Hematopoietic multipotent progenitor cell treated with erythropoietin and hydrocortisone succinate and interleukin-3 and kit ligand, for 15 days (in vitro differentiated cells): ENCODE data around the gene CGREF1.

Source experiments
- DNase-seq: peaks from one replicate; pipeline ENCODE4 v3.0.0-alpha.2; 2015; ENCODE audit warnings: low spot score

CGREF1 gene

DNA sequence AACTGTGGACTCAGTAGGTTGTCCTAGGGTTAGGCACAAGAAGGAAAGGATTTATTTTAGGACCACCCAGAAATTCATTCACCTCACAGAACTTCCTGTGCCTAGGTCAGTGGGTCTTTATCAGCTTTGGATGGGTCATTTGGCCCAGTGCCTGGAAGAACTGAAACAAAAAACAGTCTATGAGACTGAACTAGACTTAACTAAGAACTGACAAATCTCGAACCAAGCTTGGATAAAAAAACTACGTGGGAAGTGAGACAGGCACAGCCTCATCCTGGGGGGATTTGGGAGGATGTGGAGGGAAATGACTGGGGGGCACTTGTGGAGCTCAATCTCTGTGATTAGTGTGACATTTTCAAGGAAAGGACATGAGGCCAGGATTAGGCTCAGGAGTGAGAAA lies 45.1 kb downstream of the CGREF1 start:
- DNase-seq, result no peak

DNA sequence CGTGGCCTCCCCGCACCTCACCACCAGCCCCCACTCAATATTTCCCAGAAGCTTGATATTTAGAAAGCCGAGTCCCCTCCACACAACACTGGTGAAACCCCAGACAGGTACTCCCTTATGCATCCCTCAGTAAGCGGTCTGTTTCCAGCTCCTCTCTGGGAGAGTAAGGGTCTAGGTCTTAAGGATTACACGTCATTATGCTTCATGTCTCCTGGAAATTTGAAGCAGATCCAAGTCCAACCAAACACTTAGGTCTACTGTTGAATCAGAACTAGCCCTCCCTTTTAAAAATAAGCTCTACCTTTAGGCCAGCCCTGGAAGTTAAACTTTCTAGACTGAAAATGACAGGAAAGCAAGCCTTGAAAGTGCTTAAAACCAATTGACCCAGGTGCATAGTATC lies 46.0 kb downstream of the CGREF1 start:
- no peak for DNase-seq

DNA sequence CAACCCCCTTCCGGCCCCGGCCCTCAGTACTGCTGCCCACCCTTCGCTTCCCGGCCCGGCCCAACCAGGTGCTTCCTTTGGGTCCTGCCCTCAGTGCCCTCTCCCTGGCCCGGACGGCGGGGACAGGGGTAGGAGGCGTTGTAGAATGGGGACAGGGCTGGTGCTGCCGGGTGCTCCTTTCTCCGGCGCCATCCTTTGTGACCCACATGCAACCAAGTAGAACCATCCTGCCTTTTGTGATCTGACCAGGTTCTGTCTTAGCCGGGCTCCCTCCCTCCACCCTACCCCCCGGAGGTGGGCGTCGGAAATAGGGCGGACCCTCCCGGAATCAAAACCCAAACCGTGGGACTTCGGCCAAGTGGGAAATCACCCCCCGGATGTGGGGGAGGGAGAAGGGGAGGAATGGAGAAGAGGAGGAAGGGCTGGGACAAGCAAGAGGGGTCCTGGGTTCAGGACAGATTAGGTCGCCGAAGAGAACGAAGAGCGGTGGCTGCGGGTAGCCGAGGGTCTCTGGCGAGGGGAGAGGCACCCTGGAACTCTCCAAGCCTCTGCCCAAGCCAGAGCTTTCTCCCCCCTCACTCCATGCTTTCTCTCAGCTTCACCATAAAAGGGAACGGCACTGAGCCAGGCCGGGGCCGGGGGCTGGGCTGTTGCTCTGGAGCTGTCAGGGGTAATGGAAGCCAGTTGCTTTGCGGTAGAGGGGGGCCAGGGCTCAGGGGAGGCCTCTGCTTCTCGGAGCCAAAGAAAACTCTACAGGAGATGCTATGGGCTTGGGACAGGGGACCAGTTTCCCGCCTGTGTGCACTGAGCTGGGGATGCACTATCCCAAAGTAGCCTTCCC lies 46.7 kb downstream of the CGREF1 start:
- no peak for DNase-seq

DNA sequence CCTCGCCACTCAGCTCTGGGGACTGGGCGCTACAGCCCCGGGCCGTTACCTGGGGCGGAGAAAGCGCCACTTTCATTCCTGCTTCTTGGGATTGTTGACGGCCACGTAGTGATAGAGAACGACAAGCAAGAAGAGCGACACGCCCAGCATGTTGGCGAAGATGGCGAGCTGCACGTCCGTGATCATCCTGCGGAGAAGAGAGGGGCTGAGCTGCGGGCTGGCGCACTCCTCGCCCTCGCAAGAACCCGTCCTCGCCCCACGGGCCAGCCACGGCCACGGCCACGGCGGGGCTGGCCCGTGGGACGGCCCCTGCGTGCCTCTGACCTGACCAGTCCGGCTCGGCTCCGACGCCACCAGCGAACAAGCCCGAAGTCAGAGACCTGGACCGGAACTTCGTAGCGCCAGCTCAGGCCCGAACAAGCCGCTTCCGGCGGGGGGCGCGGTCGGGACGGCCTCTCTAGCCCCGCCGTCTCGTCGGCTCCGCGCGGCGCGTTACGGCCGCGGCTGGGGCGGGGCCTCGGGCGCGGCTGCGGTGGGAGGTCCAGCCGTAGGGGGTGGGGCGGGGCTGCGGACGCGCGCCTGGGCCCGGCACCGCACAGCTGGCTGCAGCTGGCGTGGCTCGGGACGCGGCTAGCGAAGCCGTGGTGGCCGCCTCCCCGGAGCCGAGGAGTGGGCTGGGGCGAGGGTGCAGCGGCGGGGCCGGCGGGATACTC lies 47.5 kb downstream of the CGREF1 start, which contains the start of gene OST4:
OST4 (minus strand) TSS at position 378 of the 713 bp plus-strand sequence.
- peak; percentile 92 for DNase-seq

DNA sequence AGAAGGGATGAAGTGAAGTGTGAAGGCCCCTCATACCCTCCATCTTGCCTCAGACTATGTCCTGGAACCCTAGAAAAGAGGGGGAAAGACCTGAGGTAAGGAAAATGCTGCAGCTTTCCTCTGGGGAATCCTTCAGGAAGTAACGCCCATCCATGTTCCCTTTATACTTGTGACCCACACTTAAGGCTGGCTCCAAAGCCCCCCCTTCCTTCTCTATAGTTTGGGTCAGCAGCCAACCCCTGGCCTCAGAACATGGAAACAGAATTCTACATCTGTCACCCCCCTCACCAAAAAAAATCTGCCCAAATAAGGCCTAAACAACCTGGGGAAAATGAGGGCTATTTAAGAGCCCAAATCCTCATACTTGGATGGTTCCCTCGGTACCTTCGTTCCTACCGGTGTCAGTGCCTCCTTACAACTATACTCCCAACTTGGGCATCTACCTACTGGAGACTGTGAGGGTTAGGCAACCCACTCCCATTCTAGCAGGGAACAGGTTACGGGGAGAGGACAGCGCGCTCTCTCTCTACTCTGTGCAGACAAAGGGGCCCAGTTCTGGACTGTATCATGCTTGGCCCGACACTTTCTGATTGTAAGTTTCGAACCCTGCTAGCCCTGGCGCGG lies 48.2 kb downstream of the CGREF1 start:
- DNase-seq, result no peak

DNA sequence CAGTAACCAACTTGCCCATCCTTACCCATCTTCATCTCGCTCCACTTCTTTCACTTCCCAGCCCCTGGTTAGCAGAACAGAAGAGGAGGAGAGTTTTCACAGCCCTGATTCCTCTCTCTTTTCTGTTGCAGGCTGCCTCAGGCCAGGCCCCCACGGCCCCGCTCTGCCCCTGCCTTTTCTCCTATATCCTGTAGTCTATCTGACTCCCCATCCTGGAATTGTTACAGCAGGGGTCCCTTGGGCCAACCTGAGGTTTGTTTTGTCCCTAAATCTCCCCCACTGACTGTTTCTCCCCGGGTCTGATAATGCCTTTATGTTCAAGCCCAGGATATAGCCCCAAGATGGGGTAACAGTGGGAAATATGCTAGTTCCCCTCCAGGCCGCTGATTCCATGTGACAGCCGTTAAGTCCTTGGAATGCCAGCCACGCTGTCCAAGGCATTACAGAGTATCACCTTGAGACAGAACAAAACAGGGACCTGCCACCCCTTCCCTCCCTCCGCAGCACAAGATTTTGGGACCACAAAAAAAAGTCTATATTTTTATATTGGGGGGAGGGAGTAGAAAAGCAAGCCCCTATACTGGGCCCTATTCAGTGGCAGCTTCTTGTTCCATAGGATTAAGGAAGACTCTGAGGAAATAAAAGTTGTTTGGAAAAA lies 48.8 kb downstream of the CGREF1 start:
- DNase-seq, result no peak

DNA sequence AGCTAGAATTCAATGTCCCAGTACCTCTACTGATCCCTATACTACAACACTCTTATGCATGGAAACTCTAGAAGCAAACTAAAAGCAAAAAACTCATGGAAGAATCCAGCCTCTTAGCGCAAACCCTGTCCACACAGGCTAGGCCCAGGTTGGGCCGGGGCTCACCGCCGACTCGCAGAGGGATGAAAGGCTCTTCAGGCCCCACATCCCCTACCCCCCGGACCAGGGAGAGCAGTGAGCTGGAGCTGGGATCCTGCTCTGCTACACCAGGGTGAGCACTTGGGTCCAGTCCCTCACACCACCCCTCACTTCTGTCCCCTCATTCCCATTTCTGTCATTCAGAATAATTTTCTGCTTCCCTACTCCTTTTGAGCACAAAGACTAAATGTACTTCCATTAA lies 49.5 kb downstream of the CGREF1 start:
- no peak for DNase-seq

DNA sequence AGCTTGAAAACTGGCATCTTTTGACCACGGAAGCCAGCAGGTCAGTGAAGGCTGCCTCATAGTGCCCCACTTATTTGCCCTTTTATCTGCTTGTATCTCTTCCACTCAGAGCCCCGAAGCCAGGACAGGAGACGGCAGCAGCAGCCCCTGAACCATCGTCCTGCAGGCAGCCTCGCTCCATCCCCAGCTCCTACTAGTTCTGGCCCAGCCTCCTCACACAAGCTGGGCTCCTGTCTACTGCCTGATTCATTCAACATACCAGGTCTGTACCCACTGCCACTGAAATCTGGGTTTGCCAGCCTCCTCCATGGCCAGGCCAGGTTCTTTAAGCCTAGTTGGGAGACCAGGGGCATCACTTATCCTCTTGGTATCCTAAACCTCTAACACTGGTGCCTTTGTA lies 51.5 kb downstream of the CGREF1 start:
- DNase-seq, result no peak

DNA sequence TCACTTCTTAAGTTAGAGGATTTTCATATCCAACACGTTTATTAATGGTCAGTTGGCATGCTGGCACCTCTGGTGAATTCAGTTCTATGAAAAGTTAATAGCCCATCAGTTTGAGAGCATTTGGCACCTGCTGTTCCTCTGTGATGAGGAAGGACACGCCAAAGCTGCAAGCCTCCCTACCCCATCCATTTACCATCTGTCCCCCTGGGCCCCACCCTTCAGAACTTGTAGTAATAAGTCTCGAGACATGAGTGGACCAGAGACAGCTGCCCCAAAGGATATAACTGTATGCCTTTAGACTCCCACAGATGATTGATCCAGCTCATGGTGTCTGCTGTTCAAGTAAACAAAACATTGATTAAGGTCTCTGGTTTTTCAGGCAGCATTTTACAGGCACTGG lies 53.8 kb downstream of the CGREF1 start:
- DNase-seq, result no peak

DNA sequence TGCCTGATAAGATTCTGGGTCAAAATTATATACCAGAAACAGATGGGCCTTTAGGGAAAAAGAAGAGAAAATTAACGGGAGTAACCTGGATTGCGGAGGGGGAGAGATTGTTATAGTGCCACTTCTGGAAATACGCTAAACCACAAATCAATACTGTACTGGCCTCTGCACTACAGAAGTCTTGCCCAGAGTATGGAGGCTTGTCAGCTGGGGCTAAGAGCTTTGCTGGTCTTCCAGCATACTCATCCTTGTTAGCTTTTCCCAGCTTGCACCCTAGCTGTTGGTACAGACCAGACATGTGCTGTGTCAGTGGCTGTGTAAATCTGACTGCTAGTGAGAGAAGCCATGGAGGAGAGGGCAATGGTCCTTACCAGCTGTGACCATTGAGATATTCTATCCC lies 58.6 kb downstream of the CGREF1 start:
- DNase-seq, result no peak

DNA sequence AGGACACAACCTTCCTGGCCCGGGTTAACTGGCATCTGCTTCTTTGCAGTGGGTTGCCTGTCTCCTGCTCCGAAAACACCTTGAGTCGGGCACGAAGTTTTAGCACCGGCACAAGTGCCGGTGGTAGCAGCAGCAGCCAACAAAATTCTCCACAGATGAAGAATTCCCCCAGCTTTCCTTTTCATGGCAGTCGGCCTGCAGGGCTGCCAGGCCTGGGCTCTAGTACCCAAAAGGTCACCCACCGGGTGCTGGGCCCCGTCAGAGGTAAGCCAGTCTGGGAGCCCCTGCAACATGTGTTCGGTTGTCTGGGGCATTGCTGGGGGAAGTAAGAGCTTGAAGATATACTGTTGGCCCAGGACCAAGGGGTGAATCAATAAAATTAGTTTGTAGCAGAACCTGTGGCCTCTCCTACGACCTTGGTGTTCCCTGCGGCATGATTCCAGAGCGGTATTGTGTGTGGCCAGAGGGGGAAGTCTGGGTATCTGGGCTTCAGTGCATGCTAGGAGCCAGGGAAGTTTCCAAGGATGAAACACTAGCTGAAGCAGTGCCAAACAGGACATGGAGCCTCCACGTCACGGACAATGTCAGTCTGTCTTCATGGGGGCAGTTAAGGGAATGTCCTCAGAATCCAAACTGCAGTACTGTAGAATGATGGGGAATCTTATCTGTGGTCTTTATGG lies 59.6 kb downstream of the CGREF1 start:
- no peak for DNase-seq

DNA sequence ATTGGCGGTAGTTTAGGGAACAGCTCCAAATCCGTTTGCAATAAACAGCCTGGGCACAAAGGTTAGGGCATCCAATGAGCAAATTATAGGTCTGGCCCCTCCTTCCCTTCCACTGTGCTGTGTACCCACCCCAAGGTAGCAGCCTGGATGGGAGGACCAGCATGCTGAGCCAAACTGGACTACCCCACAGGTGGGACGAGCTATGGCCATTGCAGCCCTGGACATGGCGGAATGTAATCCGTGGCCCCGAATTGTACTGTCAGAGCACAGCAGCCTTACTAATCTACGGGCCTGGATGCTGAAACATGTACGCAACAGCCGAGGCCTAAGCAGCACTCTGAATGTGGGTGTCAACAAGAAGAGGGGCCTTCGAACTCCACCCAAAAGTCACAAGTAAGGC lies 60.7 kb downstream of the CGREF1 start:
- no peak for DNase-seq

DNA sequence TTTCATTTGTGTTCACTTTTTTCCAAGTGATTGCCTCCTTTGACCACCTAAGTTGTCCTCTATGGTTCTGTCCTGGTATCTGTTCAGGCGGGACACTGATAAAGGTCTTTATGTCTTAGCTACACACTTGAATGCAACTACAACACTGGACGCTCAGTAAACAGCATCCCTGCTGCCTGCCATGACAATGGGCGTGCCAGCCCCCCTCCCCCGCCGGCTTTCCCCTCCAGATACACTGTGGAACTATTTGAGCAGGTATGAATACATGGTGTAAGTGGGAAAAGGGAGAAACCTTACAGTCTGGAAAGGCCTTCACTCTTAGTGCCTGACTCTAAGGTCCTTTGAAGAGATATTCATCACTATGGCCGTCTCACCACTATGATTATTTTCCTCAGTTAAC lies 61.7 kb downstream of the CGREF1 start:
- DNase-seq, result no peak

DNA sequence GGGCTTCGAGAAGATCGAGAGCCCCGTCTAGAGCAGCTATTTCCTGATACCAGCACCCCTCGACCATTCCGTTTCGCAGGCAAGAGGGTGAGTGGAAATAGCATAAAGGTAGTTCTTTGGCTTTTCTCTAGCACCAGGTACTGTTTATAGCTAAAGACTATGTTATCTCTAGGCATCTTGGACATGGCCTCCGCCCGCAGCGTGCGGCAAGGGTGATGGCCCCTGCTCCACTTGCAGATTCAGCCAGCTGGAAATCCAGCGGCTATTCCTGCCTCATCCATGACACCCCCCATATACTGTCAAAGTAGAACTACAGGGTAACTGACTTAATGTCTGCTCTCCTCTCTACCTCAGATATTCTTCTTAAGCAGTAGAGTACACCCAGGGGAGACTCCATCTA lies 64.2 kb downstream of the CGREF1 start:
- DNase-seq, result no peak

DNA sequence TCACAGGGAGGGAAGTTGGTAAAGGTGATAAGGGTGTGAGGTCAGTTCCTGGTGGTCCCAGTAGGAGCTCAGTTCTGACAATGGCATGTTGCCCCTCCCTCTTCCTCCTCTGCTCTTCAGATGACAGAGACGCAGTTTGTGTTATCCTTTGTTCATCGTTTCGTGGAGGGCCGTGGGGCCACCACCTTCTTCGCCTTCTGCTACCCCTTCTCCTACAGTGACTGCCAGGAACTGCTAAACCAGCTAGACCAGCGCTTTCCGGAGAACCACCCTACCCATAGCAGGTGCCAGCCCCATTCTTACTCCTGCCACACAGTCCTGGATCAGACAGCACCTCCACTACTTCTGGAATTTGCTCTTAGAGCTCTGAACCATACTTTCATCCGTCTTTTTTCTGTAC lies 65.2 kb downstream of the CGREF1 start:
- DNase-seq, result no peak

DNA sequence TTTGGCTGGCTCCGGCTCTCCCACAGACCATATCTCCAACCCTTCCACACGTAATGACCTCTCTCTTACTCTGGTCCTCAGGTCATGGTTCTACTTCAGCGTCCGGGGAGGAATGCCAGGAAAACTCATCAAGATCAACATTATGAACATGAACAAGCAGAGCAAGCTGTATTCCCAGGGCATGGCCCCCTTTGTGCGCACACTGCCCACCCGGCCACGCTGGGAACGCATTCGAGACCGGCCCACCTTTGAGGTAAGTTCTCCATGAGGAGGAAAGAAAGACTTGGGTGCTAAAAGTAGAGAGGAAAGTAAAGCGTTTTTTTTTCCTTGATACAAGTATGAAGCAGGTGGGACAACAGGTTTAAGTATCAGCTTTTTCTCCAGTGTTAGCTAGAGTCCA lies 65.6 kb downstream of the CGREF1 start:
- no peak for DNase-seq

DNA sequence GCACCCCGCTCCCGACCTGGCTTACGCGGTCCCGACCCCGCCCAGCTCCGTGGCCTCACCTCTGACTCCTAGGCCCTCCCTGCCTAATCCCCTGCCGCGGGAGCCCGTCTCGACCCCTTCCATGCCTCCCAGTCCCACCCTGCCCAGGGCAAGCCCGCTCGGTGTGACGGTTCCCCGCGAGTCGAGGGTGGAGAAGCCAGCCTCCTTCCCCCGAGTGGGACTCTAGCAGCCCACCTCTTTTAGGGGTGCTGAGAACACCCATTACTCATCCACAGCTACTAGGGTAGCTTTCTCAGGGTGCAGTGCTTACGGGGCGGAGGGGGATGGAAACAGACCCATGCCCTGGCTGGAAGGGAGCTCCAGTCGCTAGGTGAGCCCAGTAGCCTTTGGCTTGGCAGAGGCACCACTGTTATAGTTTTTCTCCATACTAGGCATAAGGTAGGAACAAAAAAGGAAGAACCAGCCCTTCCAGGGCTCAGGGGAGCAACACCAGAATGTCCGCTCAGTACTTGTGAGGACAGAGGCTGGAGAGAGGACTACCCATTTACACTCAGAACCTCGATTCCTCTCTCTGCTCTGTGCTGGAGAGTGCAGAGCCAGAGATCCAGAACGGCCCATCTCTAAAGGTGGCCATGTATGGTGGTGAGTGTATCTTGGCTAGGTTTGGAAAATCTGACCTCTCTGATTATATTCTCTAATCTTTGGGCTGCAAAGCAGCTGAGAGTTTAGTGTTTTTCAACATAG lies 66.9 kb downstream of the CGREF1 start:
- DNase-seq, result no peak

DNA sequence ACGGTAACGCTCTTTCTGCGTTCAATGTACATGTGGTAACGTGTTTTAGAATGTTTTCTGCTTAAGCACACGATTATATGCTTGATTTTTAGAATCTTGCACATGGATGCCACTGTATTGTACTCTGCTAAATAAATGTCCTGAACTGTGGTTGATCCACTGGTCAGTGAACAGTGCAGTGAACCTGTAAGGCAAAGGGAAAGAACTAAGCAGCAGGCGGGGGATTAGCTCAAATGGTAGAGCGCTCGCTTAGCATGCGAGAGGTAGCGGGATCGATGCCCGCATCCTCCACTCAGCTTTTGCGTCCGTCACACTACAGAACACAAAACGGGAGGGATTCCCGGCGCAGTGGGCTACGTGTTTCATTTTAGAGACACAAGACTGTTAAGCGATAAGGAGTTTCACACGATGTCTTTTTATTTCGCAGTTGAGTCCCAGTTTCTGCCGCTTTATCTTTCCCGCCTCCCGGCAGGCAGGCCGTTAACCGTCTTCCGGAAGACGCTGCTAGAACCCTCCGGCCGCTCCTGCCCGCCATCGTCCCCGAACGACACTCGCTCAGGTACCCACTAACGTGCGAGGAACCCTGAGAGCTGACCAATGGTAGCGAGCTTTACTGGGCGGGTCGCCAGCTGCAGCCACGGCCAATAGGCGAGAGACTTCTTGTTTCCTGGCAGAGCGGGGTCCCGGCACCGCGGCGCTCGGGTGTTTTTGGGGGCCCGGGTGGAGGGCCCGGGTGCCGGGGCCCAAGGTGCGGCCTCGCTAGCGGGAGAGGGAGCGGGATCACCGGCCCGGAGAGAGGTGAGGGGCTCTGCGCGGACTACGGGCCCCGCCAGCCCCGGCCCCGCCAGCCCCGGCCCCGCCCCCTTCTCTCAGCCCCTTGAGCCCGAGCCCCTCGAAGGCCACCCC lies 67.7 kb downstream of the CGREF1 start, which contains the start of gene AGBL5:
AGBL5 (plus strand) TSS at position 673 of the 906 bp plus-strand sequence. CDS start 1,291 bp downstream, outside the sequence.
- peak; percentile 92 for DNase-seq
